Right kidney (tissue), 1 donor: ENCODE measurements around the gene ZNF385A.
A peak's percentile ranks its signal among the peaks of the same experiment; 100 is the strongest.

ENCODE experiments used
- DNase-seq: peaks from one replicate; pipeline ENCODE4 v3.0.0-alpha.2; 2016

The ZNF385A gene

GRCh38 chr12:54416687-54417603, 32.4 kb upstream of the ZNF385A start:
- no peak for DNase-seq

- no peak for DNase-seq
Measured at GRCh38 chr12:54415221-54415929, 30.8 kb upstream of the ZNF385A start.

- DNase-seq, result no peak
Measured at GRCh38 chr12:54413284-54414190, 29.0 kb upstream of the ZNF385A start.

- no peak for DNase-seq
Measured at GRCh38 chr12:54412786-54413185, 28.3 kb upstream of the ZNF385A start.

GRCh38 chr12:54412348-54412747, 27.8 kb upstream of the ZNF385A start:
- DNase-seq, result no peak

GRCh38 chr12:54411391-54412241, 27.1 kb upstream of the ZNF385A start:
- DNase-seq, result no peak

GRCh38 chr12:54409267-54409666, 24.7 kb upstream of the ZNF385A start:
- no peak for DNase-seq

GRCh38 chr12:54407183-54407905, 22.8 kb upstream of the ZNF385A start:
- no peak for DNase-seq

GRCh38 chr12:54405573-54405972, 21.0 kb upstream of the ZNF385A start:
- no peak for DNase-seq

- DNase-seq, result no peak
Measured at GRCh38 chr12:54405106-54405505, 20.6 kb upstream of the ZNF385A start.

- no peak for DNase-seq
Measured at GRCh38 chr12:54404061-54405004, 19.8 kb upstream of the ZNF385A start.

GRCh38 chr12:54401119-54401518, 16.6 kb upstream of the ZNF385A start:
- DNase-seq, result no peak

GRCh38 chr12:54398995-54399793, 14.7 kb upstream of the ZNF385A start:
- DNase-seq, result peak; percentile 68

GRCh38 chr12:54398218-54398617, 13.7 kb upstream of the ZNF385A start:
- DNase-seq, result no peak

- no peak for DNase-seq
Measured at GRCh38 chr12:54397157-54397556, 12.6 kb upstream of the ZNF385A start.

GRCh38 chr12:54395545-54395944, 11.0 kb upstream of the ZNF385A start:
- DNase-seq, result no peak

GRCh38 chr12:54394986-54395385, 10.5 kb upstream of the ZNF385A start:
- DNase-seq, result no peak

- DNase-seq, result no peak
Measured at GRCh38 chr12:54394281-54394719, 9.8 kb upstream of the ZNF385A start.

- no peak for DNase-seq
Measured at GRCh38 chr12:54393743-54394142, 9.2 kb upstream of the ZNF385A start.
